ENCODE measurements around the gene DNAJC3. TPM values are rescaled to one million over a fixed set of nuclear protein-coding genes. Genes with fewer than 3 reads are reported as not detected.

DNAJC3 gene
- total RNA-seq (2014; rRNA removed; shearing (Covaris generic); ENCODE audit: low replicate concordance) = 22.5 and 40.5 TPM in 2 replicates

- DNase-seq = peak; percentile 98
Observed at GRCh38 chr13:95676762-95677563, at the start of gene DNAJC3. Gene DNAJC3, plus strand, starts transcription at chr13:95677139. Its CDS starts 117 bp downstream, at chr13:95677256.

DNA sequence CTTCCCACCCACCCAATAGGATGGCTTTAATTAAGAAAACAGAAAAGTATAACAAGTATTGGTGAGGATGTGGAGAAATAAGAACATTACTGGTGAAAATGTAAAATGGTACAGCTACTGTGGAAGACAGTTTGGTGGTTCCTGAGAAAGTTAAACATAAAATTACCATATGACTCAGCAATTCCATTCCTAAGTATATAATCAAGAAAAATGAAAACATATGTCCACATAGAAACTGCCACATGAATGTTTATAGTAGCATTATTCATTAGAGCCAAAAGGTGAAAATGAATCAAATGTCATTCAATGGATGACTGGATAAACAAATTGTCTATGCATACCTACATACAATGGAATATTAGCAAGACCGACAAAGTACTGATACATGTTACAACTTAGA, 49.3 kb upstream of the DNAJC3 start:
- no peak for DNase-seq
- Histone ChIP-seq H3K27me3 (no peaks in the 10 kb centered on the region), H3K9me3 (peaks cover 5% of the 10 kb centered on the region), H3K4me3 (no peak overlapping the region), H3K36me3 (peaks cover 89% of the 10 kb centered on the region)

More at GRCh38 chr13:95676762-95677563, at the start of gene DNAJC3:
- Histone ChIP-seq H3K4me3 (peak within 1 kb of the TSS; percentile 85), H3K9me3 (peaks cover 5% of the 10 kb centered on the region; the same call in 1 of the 2 replicates), H3K36me3 (peaks cover 10% of the 10 kb centered on the region; the same call in 1 of the 2 replicates), H3K27me3 (no peaks in the 10 kb centered on the region)

DNA sequence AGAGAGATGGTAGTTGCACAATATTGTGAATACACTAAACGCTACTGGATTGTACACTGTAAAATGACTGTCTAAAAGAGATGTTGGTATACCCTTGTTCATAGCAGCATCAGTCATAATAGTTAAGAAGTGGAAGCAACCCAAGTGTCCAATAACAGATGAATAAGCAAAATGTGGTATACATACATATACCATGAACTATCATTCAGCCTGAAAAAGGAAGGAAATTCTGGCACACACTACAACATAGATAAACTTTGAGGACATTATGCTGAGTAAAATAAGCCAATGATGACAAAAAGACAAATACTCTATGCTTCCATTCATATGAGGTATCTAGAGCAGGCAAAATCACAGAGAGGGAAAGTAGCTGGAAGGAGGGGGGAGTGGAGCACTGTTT, 48.5 kb upstream of the DNAJC3 start:
- H3K9me3 ChIP-seq = peaks cover 5% of the 10 kb centered on the region
- DNase-seq = no peak
- no peaks in the 10 kb centered on the region for H3K27me3 ChIP-seq
- H3K4me3 ChIP-seq = no peak overlapping the region
- peaks cover 89% of the 10 kb centered on the region for H3K36me3 ChIP-seq

DNA sequence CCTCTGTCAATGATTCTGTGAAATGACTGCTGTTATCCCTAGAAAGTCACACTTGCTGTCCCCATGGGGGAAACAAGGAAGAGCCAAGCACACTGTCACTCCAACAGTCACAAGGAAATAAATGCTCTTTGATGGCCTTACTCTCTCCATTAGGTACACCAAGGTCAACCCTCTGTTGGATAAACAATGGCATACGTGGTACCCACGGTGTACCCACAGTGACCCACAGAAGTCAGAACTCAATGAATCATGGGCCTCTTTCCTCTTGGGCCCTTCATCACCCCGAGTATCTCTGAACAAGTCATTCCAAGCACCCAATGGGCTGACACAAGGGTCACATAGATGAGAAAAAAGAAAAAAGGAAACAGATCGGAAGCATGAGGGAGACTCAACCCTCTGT, 47.9 kb upstream of the DNAJC3 start:
- H3K9me3 ChIP-seq = peaks cover 5% of the 10 kb centered on the region
- no peaks in the 10 kb centered on the region for H3K27me3 ChIP-seq
- H3K4me3 ChIP-seq = no peak overlapping the region
- DNase-seq = no peak
- H3K36me3 ChIP-seq = peaks cover 89% of the 10 kb centered on the region

DNA sequence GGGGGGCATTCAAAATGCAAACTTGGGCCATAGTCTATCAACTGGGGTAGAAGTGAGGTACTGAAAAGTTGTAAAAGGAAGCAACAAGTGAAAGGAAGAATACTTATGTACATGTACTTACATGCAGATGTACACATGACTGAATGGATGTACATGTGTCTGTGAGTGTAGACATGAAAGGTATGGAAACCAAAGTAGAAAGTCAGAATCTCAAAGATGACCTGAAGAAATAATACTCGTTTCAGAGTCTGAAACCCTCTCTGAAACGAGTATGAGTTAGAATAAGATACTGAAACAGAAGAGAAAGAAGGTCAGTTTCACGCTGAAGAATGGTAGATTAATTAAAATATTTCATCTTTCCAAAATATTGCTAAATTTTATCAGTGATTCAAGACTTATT, 46.3 kb upstream of the DNAJC3 start:
- Histone ChIP-seq H3K9me3 (peaks cover 5% of the 10 kb centered on the region), H3K36me3 (peaks cover 84% of the 10 kb centered on the region), H3K27me3 (no peaks in the 10 kb centered on the region), H3K4me3 (no peak overlapping the region)
- no peak for DNase-seq

GRCh38 chr13:95636853-95637252, 40.1 kb upstream of the DNAJC3 start:
- Histone ChIP-seq H3K27me3 (no peaks in the 10 kb centered on the region), H3K9me3 (no peaks in the 10 kb centered on the region), H3K36me3 (peaks cover 68% of the 10 kb centered on the region), H3K4me3 (no peak overlapping the region)
- no peak for DNase-seq

DNA sequence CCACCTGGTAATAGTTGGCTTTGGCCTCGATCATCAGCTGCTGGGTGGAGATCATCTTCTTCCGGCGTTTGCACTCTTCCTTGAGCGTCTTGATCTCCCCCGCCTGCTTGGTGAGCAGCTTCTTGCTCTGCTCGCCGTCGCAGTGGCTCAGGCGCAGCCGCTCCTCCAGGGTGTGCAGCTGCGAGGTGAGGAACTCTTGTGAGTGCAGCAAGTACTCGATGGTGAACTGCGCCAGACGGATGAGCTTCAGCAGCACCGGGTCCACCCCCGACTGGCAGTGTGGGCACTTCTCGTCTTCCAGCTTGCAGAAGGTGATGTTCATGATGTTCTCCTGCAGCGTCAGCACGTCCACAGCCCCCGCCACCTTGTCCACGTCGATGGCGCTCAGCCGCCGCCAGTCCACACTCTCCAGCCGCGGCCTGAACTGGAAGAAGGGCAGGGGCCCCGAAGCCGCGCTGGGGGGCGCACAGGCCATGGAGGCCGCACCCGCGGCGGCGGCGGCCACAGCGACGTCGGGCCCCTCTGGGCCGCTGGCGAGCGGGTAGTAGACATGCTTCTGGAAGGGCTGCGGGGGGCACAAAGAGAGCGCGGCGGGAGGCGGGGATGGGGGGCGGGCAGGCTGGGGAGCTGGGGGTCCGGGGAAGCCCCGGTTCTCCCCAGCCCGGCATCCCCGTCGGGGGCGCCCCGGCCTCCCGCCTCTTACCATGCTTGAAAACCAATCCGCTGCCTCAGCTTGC, 35.5 kb upstream of the DNAJC3 start:
- Histone ChIP-seq H3K27me3 (no peaks in the 10 kb centered on the region), H3K36me3 (peaks cover 40% of the 10 kb centered on the region), H3K4me3 (peak overlapping the region; percentile 63), H3K9me3 (no peaks in the 10 kb centered on the region)
- no peak for DNase-seq

- Histone ChIP-seq H3K9me3 (no peaks in the 10 kb centered on the region), H3K27me3 (no peaks in the 10 kb centered on the region), H3K36me3 (peaks cover 35% of the 10 kb centered on the region), H3K4me3 (peak overlapping the region; percentile 63)
- peak; percentile 29 for DNase-seq
Observed at GRCh38 chr13:95642028-95642621, 34.8 kb upstream of the DNAJC3 start.

GRCh38 chr13:95642999-95643398, 33.9 kb upstream of the DNAJC3 start:
- peaks cover 31% of the 10 kb centered on the region for H3K36me3 ChIP-seq
- DNase-seq = no peak

DNA sequence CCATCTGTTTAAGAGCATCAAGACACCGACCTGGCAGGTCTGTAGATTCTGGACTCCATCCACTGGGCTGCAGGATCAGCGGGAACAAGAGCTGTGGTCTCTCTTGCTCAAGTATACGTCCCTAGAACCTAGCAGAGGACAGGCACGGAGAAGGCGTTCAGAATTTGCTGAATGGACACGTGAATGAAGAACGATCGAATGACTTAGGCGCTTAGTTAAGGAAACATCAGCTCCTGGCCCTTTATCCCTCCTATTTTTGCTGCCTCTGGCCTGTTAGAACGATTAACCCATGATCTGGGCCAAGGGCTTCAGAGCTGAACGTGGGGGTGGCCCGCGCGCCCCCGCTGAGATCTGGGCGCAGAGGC, 33.4 kb upstream of the DNAJC3 start:
- peaks cover 26% of the 10 kb centered on the region for H3K36me3 ChIP-seq
- H3K27me3 ChIP-seq = no peaks in the 10 kb centered on the region
- peak; percentile 23 for DNase-seq
- H3K4me3 ChIP-seq = peak overlapping the region; percentile 63
- H3K9me3 ChIP-seq = no peaks in the 10 kb centered on the region

More at GRCh38 chr13:95642999-95643398, 33.9 kb upstream of the DNAJC3 start:
- Histone ChIP-seq H3K9me3 (no peaks in the 10 kb centered on the region), H3K27me3 (no peaks in the 10 kb centered on the region), H3K4me3 (peak overlapping the region; percentile 63)

DNA sequence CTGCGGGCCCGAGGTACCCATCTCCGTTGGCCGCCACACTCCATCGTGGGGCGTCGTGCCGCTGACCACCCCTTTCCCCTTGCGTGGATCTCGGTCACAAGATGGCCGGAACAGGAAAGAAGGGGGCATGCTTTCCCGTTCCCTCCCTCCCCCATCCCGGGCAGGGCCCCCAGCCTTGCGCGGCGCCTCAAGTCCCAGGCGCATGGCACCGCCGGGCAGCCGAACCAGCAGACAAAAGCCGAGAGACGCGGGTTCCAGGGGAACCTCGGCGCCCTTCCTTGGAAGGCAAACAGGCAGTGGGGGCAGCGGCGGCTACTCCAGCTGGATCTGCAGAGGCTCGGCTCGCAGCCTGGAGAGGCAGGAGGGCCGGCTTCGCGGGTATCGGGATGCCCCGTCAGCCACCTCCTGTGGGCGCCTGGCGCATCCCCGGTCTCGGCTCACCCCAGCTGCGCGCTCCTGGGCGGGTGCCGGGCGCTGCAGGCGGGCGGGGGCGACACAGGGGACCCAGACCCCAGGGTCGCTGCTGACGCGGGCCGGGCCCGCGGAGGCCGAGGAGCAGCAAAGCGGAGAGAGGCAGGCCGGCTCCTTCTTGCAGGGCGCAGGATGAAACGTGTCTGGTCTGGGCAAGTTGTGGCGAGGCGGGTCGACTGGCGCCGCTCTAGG, 32.9 kb upstream of the DNAJC3 start:
- peak; percentile 53 for DNase-seq
- no peaks in the 10 kb centered on the region for H3K27me3 ChIP-seq
- peaks cover 20% of the 10 kb centered on the region for H3K36me3 ChIP-seq
- H3K4me3 ChIP-seq = peak overlapping the region; percentile 63
- H3K9me3 ChIP-seq = no peaks in the 10 kb centered on the region

GRCh38 chr13:95644601-95645052, 32.3 kb upstream of the DNAJC3 start, which contains the start of gene DZIP1:
Gene DZIP1, minus strand, starts transcription at chr13:95644706. Its CDS starts 2,677 bp downstream, at chr13:95642029.
- peaks cover 18% of the 10 kb centered on the region for H3K36me3 ChIP-seq
- peak; percentile 92 for DNase-seq

DNA sequence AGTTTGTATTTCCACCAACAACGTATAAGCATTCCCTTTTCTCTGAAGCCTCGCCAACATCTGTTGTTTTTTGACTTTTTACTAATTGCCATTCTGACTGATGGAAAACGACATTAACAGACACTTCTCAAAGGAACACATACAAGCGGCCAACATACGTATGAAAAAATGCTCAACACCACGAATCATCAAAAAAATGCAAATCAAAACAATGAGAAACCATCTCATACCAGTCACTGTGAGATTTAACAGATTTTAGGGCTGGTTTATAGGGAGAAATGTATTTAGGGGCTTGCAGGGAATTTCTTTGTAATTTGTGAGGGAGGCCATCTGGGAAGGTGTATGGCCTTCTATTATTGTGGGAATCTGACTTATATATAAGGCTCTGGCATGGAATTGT, 29.6 kb upstream of the DNAJC3 start:
- DNase-seq = no peak
- no peak overlapping the region for H3K4me3 ChIP-seq
- 0 out of 2 replicates have a peak, but pooled peaks cover 4% of the 10 kb centered on the region for H3K36me3 ChIP-seq
- no peaks in the 10 kb centered on the region for H3K9me3 ChIP-seq
- H3K27me3 ChIP-seq = peaks cover 5% of the 10 kb centered on the region

More at GRCh38 chr13:95644601-95645052, 32.3 kb upstream of the DNAJC3 start, which contains the start of gene DZIP1:
- Histone ChIP-seq H3K4me3 (peak within 1 kb of the TSS; percentile 63), H3K27me3 (no peaks in the 10 kb centered on the region), H3K9me3 (no peaks in the 10 kb centered on the region)

- no peak for DNase-seq
- H3K4me3 ChIP-seq = no peak overlapping the region
- no peaks in the 10 kb centered on the region for H3K9me3 ChIP-seq
- no peaks in the 10 kb centered on the region for H3K36me3 ChIP-seq
- peaks cover 5% of the 10 kb centered on the region for H3K27me3 ChIP-seq
Observed at GRCh38 chr13:95650696-95651095, 26.2 kb upstream of the DNAJC3 start.

DNA sequence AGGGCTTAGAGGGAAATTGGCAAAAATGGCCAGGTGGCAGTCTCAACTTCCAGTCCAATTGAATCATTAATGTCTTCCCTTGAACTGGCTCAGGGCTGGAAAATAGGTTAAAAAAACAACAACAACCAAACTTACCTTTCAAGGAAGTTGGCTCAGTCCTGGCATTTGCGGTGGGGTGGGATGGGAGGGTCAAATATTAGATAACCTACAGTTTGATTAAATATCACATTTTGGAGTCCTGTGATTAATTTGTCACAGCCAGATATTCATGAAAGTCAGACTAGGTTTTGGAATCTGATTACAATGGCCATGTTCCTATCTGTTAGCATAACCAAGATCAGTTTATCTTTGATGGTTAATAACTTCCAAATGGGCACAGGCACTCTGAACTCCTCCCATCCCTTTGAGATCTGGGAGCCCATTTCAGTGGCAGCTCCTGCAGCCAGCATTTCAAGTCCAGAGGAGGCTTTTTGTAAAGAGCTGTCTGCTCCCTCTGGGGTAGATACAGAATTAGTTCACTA, 24.6 kb upstream of the DNAJC3 start:
- Histone ChIP-seq H3K36me3 (no peaks in the 10 kb centered on the region), H3K9me3 (no peaks in the 10 kb centered on the region)
- DNase-seq = no peak

GRCh38 chr13:95652821-95653220, 24.1 kb upstream of the DNAJC3 start:
- Histone ChIP-seq H3K4me3 (no peak overlapping the region), H3K36me3 (no peaks in the 10 kb centered on the region), H3K27me3 (peaks cover 5% of the 10 kb centered on the region), H3K9me3 (no peaks in the 10 kb centered on the region)
- DNase-seq = no peak

More for the DNA sequence above, 24.6 kb upstream of the DNAJC3 start:
- H3K27me3 ChIP-seq = peaks cover 5% of the 10 kb centered on the region
- no peak overlapping the region for H3K4me3 ChIP-seq

Measured in MG63 (cell line).